ENCODE results near the gene UST. TPM values are rescaled to one million over a fixed set of nuclear protein-coding genes. Genes with fewer than 3 reads are reported as not detected.
A peak's percentile ranks its signal among the peaks of the same experiment; 100 is the strongest.
"Not testable (repeated sequence)": the region's sequence is repeated elsewhere in the genome, so short reads cannot be mapped to it uniquely, and the experiment has no call there.

Gene UST
- total and polyA plus RNA-seq, 2 donors (not counting 1 experiment from before 2014, with no cell fraction given): 7.3 to 16.9 TPM

DNA sequence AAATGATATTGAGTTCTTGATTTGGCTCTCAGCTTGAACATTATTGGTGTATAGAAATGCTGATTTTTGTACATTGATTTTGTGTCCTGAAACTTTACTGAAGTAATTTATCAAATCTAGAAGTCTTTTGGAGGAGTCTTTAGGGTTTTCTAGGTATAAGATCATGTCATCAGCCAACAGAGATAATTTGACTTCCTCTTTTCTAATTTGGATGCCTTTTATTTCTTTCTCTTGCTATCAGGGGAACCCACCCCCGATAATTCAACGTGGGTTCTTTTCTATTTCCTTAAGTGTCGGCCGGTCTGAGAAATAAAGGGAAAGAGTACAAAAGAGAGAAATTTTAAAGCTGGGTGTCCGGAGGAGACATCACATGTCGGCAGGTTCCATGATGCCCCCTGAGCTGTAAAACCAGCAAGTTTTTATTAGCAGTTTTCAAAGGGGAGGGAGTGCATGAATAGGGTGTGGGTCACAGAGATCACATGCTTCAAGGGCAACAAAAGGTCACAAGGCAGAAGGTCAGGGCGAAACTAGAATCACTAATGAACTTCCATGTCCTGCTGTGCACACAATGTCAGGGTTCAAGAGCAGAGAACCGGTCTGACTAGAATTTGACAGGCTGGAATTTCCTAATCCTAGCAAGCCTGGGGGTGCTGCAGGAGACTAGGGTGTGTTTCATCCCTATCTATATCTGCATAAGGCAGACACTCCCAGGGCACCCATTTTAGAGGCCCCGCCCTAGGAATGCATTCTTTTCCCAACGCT is 17.6 kb downstream of the UST start:
- Mint-ChIP-seq H3K4me3 (peak overlapping the region; percentile 85), H3K27ac (peak overlapping the region; percentile 89), H3K4me1 (peaks cover 84% of the 10 kb centered on the region)
- H3K36me3 ChIP-seq (replicated peaks in 1 of 2; ENCODE audit: control extremely low read depth in 1 of 2, control insufficient read depth in 1 of 2, extremely low read depth in 1 of 2, insufficient read depth in 2 of 2, low read length in 1 of 2); H4K20me1 ChIP-seq (ENCODE audit: control insufficient read depth, insufficient read depth, low read length, poor library complexity, severe bottlenecking); H3K9me3 Mint-ChIP-seq (ENCODE audit: insufficient read depth); H3K9me3 ChIP-seq (ENCODE audit: control extremely low read depth in 1 of 3, control insufficient read depth in 2 of 3, insufficient read depth in 1 of 3, low read length in 2 of 3); ATAC-seq (ENCODE audit: low read depth); POLR2A ChIA-PET; H3K27me3 Mint-ChIP-seq; H3K27me3 ChIP-seq (replicated peaks in 1 of 4; ENCODE audit: control extremely low read depth in 1 of 4, control insufficient read depth in 3 of 4, insufficient read depth in 4 of 4, low read length in 3 of 4): not testable (repeated sequence)
- Histone ChIP-seq H3K4me2 (replicated peaks; ENCODE audit: low read depth, low read length, poor library complexity, severe bottlenecking) (peak overlapping the region; percentile 28), H3K27ac (ENCODE audit: low read length in 2 of 2) (peak overlapping the region; percentile 45 to 98), H3K79me2 (ENCODE audit: control insufficient read depth, insufficient read depth, low read length) (peaks cover 68% of the 10 kb centered on the region), H3K4me3 (ENCODE audit: control extremely low read depth in 1 of 5, extremely low read depth in 1 of 5, insufficient read depth in 1 of 5, low read depth in 2 of 5, low read length in 4 of 5) (peak overlapping the region in 3 of 5 experiments; percentile 26 to 39 (median 38)), H3K4me1 (ENCODE audit: control insufficient read depth in 2 of 2, insufficient read depth in 2 of 2, low read length in 2 of 2) (peaks cover 72 to 75% of the 10 kb centered on the region in 2 donors), H2AFZ (ENCODE audit: insufficient read depth, low read depth, low read length, poor library complexity, severe bottlenecking) (peak overlapping the region; percentile 37), H3K9ac (ENCODE audit: low read length) (peak overlapping the region; percentile 50)
- intact Hi-C loops (cut with micrococcal nuclease): loop anchor here (5.0 to 10.0 kb wide), 4 partner anchors 38 to 800 kb away; partner anchors contain the start of gene GINM1
- CTCF ChIA-PET: interaction anchor here (0.8 kb wide), 1 partner anchor 17 kb away, joined by 3 read pairs; no protein-coding TSS in a partner anchor
- WGBS (ENCODE audit: insufficient coverage): 33% methylated on average over 4 of the region's 10 CpGs
- DNase-seq: peak; percentile 54

GRCh38 chr6:148765898-148766808 is 19.3 kb downstream of the UST start:
- Histone ChIP-seq H3K9me3 (ENCODE audit: control extremely low read depth in 1 of 3, control insufficient read depth in 2 of 3, insufficient read depth in 1 of 3, low read length in 2 of 3) (no peaks in the 10 kb centered on the region), H3K4me1 (ENCODE audit: control insufficient read depth in 2 of 2, insufficient read depth in 2 of 2, low read length in 2 of 2) (peaks cover 74 to 82% of the 10 kb centered on the region in 2 donors), H3K9ac (ENCODE audit: low read length) (no peak overlapping the region), H3K36me3 (replicated peaks in 1 of 2; ENCODE audit: control extremely low read depth in 1 of 2, control insufficient read depth in 1 of 2, extremely low read depth in 1 of 2, insufficient read depth in 2 of 2, low read length in 1 of 2) (no peaks in the 10 kb centered on the region), H2AFZ (ENCODE audit: insufficient read depth, low read depth, low read length, poor library complexity, severe bottlenecking) (no peak overlapping the region), H3K79me2 (ENCODE audit: control insufficient read depth, insufficient read depth, low read length) (peaks cover 85% of the 10 kb centered on the region), H3K4me2 (replicated peaks; ENCODE audit: low read depth, low read length, poor library complexity, severe bottlenecking) (no peak overlapping the region), H3K4me3 (ENCODE audit: control extremely low read depth in 1 of 5, extremely low read depth in 1 of 5, insufficient read depth in 1 of 5, low read depth in 2 of 5, low read length in 4 of 5) (no peak overlapping the region), H4K20me1 (ENCODE audit: control insufficient read depth, insufficient read depth, low read length, poor library complexity, severe bottlenecking) (no peaks in the 10 kb centered on the region), H3K27ac (ENCODE audit: low read length in 2 of 2) (peak overlapping the region in 1 of 2 donors; percentile 42), H3K27me3 (replicated peaks in 1 of 4; ENCODE audit: control extremely low read depth in 1 of 4, control insufficient read depth in 3 of 4, insufficient read depth in 4 of 4, low read length in 3 of 4) (no peaks in the 10 kb centered on the region)
- POLR2A ChIA-PET: interaction anchor here (0.6 kb wide), 1 partner anchor 58 kb away, joined by 4 read pairs; no protein-coding TSS in a partner anchor
- Mint-ChIP-seq H3K4me1 (peaks cover 83% of the 10 kb centered on the region), H3K27me3 (no peaks in the 10 kb centered on the region), H3K4me3 (peak overlapping the region; percentile 21), H3K27ac (peak overlapping the region; percentile 62), H3K9me3 (ENCODE audit: insufficient read depth) (no peaks in the 10 kb centered on the region)
- intact Hi-C loops (cut with micrococcal nuclease): loop anchor here (10.0 kb wide), 1 partner anchor 799 kb away; the partner anchor contains the start of gene GINM1
- ATAC-seq (ENCODE audit: low read depth) (no peak), DNase-seq (no peak)
- CTCF ChIA-PET: interaction anchor here (1.4 kb wide), 1 partner anchor 18 kb away, joined by 5 read pairs; no protein-coding TSS in a partner anchor
- WGBS (ENCODE audit: insufficient coverage): 100% methylated on average over 1 of the region's 5 CpGs
- TF ChIP-seq EZH2 (IDR thresholded peaks at IDR 0.05; ENCODE audit: borderline replicate concordance, insufficient read depth, low read depth, low read length, poor library complexity, severe bottlenecking): no peak
- TF ChIP-seq, protein P1, sequence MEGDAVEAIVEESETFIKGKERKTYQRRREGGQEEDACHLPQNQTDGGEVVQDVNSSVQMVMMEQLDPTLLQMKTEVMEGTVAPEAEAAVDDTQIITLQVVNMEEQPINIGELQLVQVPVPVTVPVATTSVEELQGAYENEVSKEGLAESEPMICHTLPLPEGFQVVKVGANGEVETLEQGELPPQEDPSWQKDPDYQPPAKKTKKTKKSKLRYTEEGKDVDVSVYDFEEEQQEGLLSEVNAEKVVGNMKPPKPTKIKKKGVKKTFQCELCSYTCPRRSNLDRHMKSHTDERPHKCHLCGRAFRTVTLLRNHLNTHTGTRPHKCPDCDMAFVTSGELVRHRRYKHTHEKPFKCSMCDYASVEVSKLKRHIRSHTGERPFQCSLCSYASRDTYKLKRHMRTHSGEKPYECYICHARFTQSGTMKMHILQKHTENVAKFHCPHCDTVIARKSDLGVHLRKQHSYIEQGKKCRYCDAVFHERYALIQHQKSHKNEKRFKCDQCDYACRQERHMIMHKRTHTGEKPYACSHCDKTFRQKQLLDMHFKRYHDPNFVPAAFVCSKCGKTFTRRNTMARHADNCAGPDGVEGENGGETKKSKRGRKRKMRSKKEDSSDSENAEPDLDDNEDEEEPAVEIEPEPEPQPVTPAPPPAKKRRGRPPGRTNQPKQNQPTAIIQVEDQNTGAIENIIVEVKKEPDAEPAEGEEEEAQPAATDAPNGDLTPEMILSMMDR (IDR thresholded peaks at IDR 0.05): no peak
